Muscle of back (tissue), 10 donors: ENCODE data around the gene METTL15. TPM values are rescaled to one million over a fixed set of nuclear protein-coding genes. Genes with fewer than 3 reads are reported as not detected.

Experiments
- polyA plus RNA-seq, 10 donors: library from polyadenylated mRNA; unstranded; fragments of 120-200 nt; gene quantifications; one replicate each; pipeline ENCODE4 v1.2.1, GENCODE V29; 2013; ENCODE audit not compliant: insufficient read length in 10 of 10

Gene METTL15
- polyA plus RNA-seq, 10 donors: 8.2 to 16.7 (median 11.6) TPM

Other genes with a start within 250 kb of the METTL15 start
- gene KIF18A, start 232 bp upstream of the METTL15 start, polyA plus RNA-seq: 1 to 10 TPM; 3.5 to 8.0 (median 5.2) TPM